ENCODE measurements around the gene ANGEL2. TPM values are rescaled to one million over a fixed set of nuclear protein-coding genes. Genes with fewer than 3 reads are reported as not detected.

Gene ANGEL2
- total RNA-seq, 2 experiments from 2014 or later: 41.3 to 51.5 TPM

GRCh38 chr1:212949771-212950170, 65.9 kb downstream of the ANGEL2 start:
- intact Hi-C loops (cut with DNase I, micrococcal nuclease): no loop called here
- POLR2A ChIA-PET: no interaction called here
- no peak for ATAC-seq
- Mint-ChIP-seq H3K27ac (no peak overlapping the region), H3K9me3 (ENCODE audit: low read depth) (no peaks in the 10 kb centered on the region), H3K4me1 (peaks cover 6% of the 10 kb centered on the region), H3K36me3 (ENCODE audit: low read depth) (peaks cover 2% of the 10 kb centered on the region), H3K4me3 (peak overlapping the region; percentile 69), H3K27me3 (peaks cover 42% of the 10 kb centered on the region)
- CTCF ChIA-PET: interaction anchor here (0.6 to 1.1 kb wide), 2 partner anchors 18 to 39 kb away, joined by 3 to 4 read pairs; no protein-coding TSS in a partner anchor
- DNase-seq: no peak

GRCh38 chr1:212946872-212947271, 68.8 kb downstream of the ANGEL2 start:
- peaks cover 2% of the 10 kb centered on the region for H3K36me3 Mint-ChIP-seq (ENCODE audit: low read depth)
- no peaks in the 10 kb centered on the region for H3K9me3 Mint-ChIP-seq (ENCODE audit: low read depth)
- ATAC-seq: no peak
- no peak overlapping the region for H3K4me3 Mint-ChIP-seq
- peaks cover 20% of the 10 kb centered on the region for H3K27me3 Mint-ChIP-seq
- intact Hi-C loops (cut with DNase I, micrococcal nuclease): no loop called here
- H3K4me1 Mint-ChIP-seq: peaks cover 6% of the 10 kb centered on the region
- ChIA-PET CTCF (interaction anchor here (1.4 kb wide), 1 partner anchor 49 kb away, joined by 4 read pairs; no protein-coding TSS in a partner anchor), POLR2A (no interaction called here)
- no peak for DNase-seq
- H3K27ac Mint-ChIP-seq: no peak overlapping the region

- ChIA-PET CTCF (interaction anchor here (1.4 kb wide), 1 partner anchor 50 kb away, joined by 4 read pairs; no protein-coding TSS in a partner anchor), POLR2A (no interaction called here)
- H3K27ac Mint-ChIP-seq: no peak overlapping the region
- H3K36me3 Mint-ChIP-seq (ENCODE audit: low read depth): peaks cover 2% of the 10 kb centered on the region
- intact Hi-C loops (cut with DNase I, micrococcal nuclease): no loop called here
- H3K27me3 Mint-ChIP-seq: peaks cover 16% of the 10 kb centered on the region
- DNase-seq (no peak), ATAC-seq (no peak)
- H3K4me1 Mint-ChIP-seq: peaks cover 3% of the 10 kb centered on the region
- H3K4me3 Mint-ChIP-seq: no peak overlapping the region
- H3K9me3 Mint-ChIP-seq (ENCODE audit: low read depth): no peaks in the 10 kb centered on the region
Observed at GRCh38 chr1:212945463-212946160, 70.1 kb downstream of the ANGEL2 start.

GRCh38 chr1:212945056-212945455, 70.6 kb downstream of the ANGEL2 start:
- ChIA-PET CTCF (no interaction called here), POLR2A (no interaction called here)
- intact Hi-C loops (cut with DNase I, micrococcal nuclease): no loop called here
- H3K9me3 Mint-ChIP-seq (ENCODE audit: low read depth): no peaks in the 10 kb centered on the region
- H3K36me3 Mint-ChIP-seq (ENCODE audit: low read depth): peaks cover under 1% of the 10 kb centered on the region
- H3K4me3 Mint-ChIP-seq: no peak overlapping the region
- no peak overlapping the region for H3K27ac Mint-ChIP-seq
- no peak for ATAC-seq
- H3K4me1 Mint-ChIP-seq: peaks cover under 1% of the 10 kb centered on the region
- no peak for DNase-seq
- peaks cover 12% of the 10 kb centered on the region for H3K27me3 Mint-ChIP-seq

GRCh38 chr1:212944229-212944901, 71.3 kb downstream of the ANGEL2 start:
- peaks cover 8% of the 10 kb centered on the region for H3K27me3 Mint-ChIP-seq
- no peak overlapping the region for H3K4me3 Mint-ChIP-seq
- no peaks in the 10 kb centered on the region for H3K36me3 Mint-ChIP-seq (ENCODE audit: low read depth)
- no peaks in the 10 kb centered on the region for H3K4me1 Mint-ChIP-seq
- H3K9me3 Mint-ChIP-seq (ENCODE audit: low read depth): no peaks in the 10 kb centered on the region
- ATAC-seq: no peak
- DNase-seq: no peak
- ChIA-PET POLR2A (no interaction called here), CTCF (no interaction called here)
- H3K27ac Mint-ChIP-seq: no peak overlapping the region
- intact Hi-C loops (cut with DNase I, micrococcal nuclease): loop anchor here in 1 of 2 experiments (5.0 kb wide), 1 partner anchor 597 kb away; no protein-coding TSS in a partner anchor

GRCh38 chr1:212943393-212943710, 72.3 kb downstream of the ANGEL2 start:
- H3K27me3 Mint-ChIP-seq: peaks cover 1% of the 10 kb centered on the region
- DNase-seq: no peak
- POLR2A ChIA-PET: no interaction called here
- intact Hi-C loops (cut with DNase I, micrococcal nuclease): loop anchor here in 1 of 2 experiments (5.0 kb wide), 1 partner anchor 596 kb away; no protein-coding TSS in a partner anchor
- no peak overlapping the region for H3K4me3 Mint-ChIP-seq
- ATAC-seq: no peak
- H3K9me3 Mint-ChIP-seq (ENCODE audit: low read depth): no peaks in the 10 kb centered on the region
- CTCF ChIA-PET: no interaction called here
- H3K36me3 Mint-ChIP-seq (ENCODE audit: low read depth): no peaks in the 10 kb centered on the region
- H3K4me1 Mint-ChIP-seq: no peaks in the 10 kb centered on the region
- H3K27ac Mint-ChIP-seq: no peak overlapping the region

GRCh38 chr1:212942679-212943392, 72.8 kb downstream of the ANGEL2 start:
- ChIA-PET POLR2A (no interaction called here), CTCF (interaction anchor here (0.7 kb wide), 1 partner anchor 19 kb away, joined by 5 read pairs; no protein-coding TSS in a partner anchor)
- no peak for ATAC-seq
- intact Hi-C loops (cut with DNase I, micrococcal nuclease): loop anchor here in 1 of 2 experiments (5.0 kb wide), 1 partner anchor 596 kb away; no protein-coding TSS in a partner anchor
- Mint-ChIP-seq H3K27me3 (peaks cover 1% of the 10 kb centered on the region), H3K4me1 (no peaks in the 10 kb centered on the region), H3K9me3 (ENCODE audit: low read depth) (no peaks in the 10 kb centered on the region), H3K4me3 (no peak overlapping the region), H3K27ac (no peak overlapping the region), H3K36me3 (ENCODE audit: low read depth) (no peaks in the 10 kb centered on the region)
- no peak for DNase-seq

Other genes starting within 250 kb of the ANGEL2 start
- gene NSL1, start 224.1 kb downstream of the ANGEL2 start, total RNA-seq: 10 to 100 TPM; 39.2 to 40.9 TPM
- gene TATDN3, start 224.0 kb downstream of the ANGEL2 start, total RNA-seq: 10 to 100 TPM; 13.8 to 15.2 TPM
- not detected for gene SPATA45, start 168.2 kb downstream of the ANGEL2 start, total RNA-seq
- 10 to 100 TPM; 13.5 to 13.9 TPM for gene FLVCR1, start 157.6 kb downstream of the ANGEL2 start, total RNA-seq
- gene VASH2, start 65.3 kb downstream of the ANGEL2 start, total RNA-seq: under 1 TPM; 0.34 to 0.53 TPM
- gene RPS6KC1, start 35.4 kb upstream of the ANGEL2 start, total RNA-seq: 1 to 10 TPM; 4.9 to 5.7 TPM